Measurements from ENCODE around the gene TMPRSS6.

Gene TMPRSS6

DNA sequence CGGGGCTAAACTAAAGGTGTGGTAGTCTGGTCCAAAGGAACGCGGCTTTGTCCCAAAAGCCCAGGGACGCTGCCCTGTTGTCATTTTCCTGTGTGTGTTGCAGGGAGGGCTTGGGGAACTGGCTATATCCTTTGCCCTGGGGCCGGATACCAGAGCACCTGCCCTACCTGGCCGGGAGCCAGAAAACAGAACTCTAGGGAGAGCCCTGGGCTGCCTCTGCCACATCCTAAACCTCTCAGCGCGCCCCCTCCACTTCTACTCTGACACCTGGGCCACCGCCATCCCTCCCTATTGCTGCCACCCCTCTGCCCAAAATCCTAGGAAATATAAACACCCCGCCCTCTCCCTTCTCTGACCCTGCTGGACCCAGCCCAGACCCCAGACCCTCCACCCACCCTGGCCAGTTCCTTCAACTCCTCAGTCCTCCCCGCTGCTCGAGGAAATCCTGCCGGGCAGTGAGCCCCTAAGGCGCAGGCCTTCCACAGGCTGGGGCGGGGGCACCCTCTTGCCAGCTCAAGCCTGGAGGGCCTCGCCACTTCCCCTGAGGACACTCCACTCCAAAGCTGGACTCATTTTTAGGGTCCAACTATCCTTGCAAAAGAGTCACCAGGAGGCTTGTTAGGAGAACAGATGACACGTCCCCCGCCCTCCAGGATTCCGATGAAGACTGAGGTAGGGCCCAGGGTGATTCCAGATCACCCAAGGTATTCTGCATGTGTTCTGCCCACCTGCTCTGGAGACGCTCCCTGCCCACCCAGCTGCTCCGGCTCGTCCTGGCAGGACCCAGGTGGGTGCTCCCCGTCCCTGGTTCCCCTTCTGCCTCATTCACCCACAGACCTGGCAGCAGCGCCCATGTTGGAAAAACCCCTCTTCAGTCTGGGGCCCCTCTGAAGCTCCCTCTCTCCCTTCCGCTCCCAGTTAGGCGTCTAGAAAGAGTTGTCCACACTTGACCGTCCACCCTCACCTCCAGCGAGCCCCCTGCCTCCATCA is 45.8 kb downstream of the TMPRSS6 start:
- DNase-seq = peak; percentile 41

DNA sequence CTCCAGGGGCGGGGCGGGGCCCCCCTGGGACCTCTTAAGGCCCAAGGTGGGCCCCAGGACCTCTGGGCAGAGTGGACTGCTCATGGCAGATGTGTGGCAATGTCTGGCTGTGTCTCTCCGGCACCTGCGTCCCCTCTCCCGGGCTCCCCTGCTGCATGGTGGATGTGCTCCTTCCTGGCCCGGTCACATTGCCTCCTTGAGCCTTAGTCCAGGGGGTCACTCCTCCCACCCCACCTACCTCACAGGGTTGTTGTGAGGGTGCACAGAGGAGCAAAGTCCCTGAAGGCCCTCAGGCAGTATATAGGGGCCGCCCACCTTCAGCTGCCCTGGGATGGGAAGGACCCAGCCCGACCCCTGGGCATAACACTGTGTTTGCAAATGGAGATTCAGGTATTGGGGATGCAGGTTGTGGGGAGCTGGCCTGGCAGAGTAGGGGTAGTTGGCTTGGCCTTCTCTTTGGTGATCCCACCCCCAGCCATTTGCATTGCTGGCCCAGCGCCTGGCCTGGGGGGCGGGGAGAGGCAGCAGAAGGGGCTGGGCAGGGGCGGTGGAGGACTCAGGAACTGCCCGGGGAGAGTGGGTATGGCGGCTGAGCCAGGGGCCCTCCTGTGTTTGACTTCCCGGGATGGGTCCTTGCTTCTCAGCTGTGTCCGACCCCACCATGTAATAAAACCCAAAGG is 46.7 kb downstream of the TMPRSS6 start:
- DNase-seq = no peak

DNA sequence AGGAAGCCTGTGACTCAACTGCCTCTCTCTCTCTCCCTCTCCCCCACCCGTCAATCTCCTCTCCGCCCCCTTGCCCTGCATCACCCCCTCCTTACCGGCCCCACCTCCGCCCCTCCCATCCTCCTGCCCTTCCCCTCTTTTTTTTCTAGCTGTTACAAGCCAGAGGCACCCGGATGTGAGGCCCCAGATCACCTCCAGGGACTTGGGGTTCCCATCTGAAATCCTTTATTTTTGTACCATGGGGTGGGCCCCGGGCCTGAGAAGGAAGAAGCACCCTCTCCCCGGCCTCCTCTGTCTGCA is 47.2 kb downstream of the TMPRSS6 start:
- no peak for DNase-seq

DNA sequence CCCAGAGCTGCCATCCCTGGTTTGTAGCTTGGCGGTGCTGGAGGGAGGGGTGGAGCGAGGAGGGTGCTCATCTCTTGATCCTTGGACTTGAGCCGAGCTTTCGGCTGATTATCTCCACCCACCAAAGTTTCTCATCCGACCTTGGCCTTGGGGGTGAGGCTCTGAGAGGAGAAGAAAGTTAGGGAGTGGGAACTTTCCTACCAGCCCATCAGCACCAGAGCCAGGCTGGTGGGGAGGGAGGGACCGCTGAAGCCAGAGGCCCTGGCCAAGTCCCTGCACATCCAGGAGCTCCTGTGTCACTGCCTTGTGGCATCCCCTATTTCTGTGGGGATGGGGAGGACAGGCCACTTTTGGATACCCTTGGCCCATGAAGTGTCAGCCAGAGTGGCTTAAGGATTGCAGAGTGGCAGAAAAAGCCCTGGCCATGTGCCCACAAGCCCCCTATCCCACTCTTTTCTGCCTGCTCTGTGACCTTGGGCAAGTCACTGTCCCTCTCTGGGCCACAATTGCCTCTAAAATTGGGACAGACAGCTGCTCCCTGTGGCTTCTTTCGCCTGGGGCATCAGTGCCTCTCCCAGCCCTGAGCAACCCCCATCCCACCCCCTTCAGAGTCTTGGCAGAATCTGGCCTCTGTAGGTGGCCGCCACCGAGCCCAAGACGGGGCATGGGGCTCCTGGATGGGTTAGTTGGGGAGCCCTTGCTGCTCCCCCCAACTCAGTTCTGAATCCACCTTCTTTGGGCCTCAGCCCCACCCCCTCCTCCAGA is 47.7 kb downstream of the TMPRSS6 start:
- no peak for DNase-seq

DNA sequence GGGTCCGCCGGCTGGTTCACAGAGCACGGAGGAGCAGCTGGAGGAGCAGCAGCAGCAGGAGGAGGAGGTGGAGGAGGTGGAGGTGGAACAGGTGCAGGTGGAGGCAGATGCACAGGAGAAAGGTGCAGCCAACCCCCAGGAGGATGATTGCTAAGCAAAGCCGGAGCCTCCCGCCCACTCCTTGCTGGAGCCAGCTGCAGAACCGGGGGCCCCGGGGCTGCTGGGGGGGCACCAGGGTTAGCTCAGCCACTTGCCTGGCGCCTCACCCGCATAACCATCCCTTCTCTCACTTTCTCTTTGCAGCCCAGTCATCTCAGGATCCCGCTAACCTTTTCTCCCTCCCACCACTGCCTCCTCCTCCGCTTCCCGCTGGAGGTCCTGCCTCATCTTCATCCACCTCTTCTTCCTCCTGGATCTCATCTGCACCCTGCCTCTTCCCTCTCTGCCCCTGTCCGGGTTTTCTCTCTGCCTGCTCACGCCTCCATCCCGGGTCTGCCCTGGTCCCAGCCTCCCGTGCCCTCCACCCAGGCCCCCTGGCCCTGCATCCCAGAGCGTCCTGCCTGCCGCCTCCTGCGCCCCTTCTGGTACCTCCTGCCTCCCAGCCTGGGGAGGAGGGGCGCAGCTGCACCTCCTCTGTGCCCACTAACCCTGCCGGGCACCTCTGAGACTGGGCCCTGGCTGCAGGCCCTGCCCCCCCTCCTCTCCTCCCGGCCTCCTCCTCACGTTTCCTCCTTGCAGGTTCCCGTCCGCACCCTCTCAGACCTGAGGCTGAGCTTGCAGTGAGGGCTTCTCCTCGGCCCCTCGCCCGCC is 48.5 kb downstream of the TMPRSS6 start:
- no peak for DNase-seq

DNA sequence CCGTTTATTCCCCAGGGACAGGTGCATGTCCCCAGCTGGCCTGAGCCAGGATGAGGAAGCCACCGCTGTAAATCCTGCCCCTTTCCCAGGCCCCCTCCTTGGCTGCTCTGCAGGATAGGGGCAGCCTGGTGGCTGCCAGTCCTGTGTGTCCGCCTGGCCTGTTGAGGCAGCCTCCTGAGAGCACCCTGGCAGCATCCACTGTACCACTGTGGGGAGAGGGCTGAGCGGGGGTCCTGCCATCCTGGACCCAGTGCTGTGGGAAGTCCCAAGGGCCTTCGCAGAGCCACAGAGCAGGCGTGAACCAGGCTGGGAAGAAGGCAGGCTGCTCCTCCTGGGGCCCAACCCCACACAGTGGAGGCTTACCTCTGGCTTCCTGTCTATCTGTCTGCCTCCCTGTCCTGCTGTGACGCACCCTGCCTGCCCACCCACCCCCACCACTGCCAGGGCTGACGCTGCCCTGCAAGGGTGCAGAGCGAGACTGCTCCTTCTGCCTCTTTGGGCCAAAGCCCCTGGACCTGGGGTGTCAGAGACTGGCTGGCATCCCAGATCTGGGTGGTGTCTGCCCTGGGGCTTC is 49.5 kb downstream of the TMPRSS6 start:
- no peak for DNase-seq

DNA sequence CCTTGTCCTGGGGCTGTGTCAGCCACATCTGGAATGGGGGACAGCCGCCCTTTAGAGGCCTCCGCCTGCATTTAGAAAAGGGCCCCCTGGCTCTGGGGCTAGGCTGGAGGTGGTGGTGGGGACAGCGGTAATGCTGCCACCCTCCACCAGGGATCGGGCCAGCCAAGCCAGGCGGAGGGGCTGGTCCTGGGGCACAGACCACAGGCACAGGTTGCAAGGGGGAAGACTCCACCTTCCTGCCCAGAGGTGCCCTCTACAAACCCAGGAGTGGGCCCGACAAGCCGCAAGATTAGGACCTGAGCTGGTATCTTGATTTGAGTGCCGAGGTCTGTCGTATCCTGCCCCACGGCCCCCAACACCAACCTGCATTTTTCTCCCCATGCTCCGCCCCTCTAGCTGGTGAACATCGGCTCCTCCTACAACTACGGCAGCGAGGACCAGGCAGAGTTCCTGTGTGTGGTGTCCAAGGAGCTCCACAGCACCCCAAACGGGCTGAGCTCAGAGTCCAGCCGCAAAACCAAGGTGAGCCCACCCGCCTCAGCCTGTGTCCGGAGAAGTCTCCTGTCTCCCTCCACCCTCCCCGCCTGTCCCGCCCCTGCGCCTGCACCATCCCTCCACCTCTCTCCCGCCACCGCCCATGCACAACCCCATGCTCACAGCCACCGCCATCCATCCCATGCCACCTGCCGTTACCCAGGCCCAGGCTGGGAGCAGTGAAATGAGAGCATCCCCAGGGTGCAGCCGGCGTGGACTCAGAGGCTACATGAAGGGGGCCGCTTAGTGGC is 50.4 kb downstream of the TMPRSS6 start:
- no peak for DNase-seq

DNA sequence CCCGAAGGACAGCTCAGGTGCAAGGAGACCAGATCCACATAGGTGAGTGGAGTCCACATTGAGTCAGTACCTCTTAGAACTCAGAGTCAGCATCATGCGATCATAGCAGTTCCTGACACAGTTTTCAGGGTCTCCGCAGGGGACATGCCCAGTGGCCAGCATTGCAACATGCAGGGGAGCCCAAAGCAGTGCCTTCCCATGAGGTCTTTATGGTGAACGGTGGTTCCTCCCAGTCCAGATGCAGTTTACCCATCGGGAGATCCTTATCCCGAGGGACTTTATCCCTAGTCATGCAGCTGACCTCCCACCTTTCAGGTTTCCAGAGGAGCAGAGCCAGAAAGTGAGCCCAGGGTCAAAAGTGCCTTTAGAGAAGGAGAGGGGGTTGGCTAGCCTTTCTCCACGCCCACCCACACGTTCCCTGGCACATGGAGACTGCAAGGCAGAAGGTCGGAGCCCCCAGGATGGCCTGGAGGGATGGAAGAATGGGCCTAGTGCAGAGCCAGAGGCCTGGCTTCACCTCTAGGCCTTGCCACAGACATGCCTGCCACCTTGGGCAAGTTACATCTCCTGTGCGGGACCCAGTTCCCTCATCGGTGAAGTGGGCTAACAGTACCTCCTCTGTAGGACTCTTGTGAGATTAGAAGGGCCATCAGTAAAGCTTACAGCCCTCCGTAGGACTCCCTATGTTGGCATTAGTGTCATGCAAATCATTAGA is 51.6 kb downstream of the TMPRSS6 start:
- DNase-seq = no peak

DNA sequence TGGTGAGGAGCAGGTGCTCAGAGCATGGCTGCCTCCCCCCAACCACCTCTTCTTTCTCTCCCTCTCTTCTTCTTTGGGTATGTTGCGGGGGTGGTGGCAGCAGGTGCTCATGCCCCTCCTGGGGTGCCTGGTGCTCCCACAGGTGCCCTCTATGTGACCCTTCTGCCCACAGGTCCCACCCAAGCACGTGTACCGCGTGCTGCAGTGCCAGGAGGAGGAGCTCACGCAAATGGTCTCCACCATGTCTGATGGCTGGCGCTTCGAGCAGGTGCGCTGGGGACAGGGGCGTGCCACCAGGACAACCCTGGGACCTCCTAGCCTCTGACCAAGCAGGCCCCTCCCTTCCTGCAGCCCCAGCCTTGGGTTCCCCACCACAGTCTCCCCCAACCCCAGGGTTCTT is 52.3 kb downstream of the TMPRSS6 start:
- DNase-seq = no peak

DNA sequence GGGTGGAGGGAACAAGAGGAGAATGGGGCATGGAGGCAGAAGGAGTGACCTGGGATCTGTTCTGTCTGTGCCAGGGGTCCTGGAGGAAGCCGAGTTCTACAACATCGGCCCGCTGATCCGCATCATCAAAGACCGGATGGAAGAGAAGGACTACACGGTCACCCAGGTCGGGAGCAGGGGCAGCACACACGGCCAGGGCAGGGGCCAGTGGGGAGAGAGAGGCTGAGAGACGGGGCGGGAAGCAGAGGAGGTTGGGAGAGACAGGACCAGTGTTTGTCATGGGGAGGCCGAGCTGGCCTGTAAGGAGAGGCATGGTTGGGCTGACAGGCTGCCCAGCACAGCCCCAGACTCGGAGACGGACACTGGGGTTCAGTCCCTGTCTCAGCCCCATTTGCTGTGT is 53.3 kb downstream of the TMPRSS6 start:
- DNase-seq = no peak

DNA sequence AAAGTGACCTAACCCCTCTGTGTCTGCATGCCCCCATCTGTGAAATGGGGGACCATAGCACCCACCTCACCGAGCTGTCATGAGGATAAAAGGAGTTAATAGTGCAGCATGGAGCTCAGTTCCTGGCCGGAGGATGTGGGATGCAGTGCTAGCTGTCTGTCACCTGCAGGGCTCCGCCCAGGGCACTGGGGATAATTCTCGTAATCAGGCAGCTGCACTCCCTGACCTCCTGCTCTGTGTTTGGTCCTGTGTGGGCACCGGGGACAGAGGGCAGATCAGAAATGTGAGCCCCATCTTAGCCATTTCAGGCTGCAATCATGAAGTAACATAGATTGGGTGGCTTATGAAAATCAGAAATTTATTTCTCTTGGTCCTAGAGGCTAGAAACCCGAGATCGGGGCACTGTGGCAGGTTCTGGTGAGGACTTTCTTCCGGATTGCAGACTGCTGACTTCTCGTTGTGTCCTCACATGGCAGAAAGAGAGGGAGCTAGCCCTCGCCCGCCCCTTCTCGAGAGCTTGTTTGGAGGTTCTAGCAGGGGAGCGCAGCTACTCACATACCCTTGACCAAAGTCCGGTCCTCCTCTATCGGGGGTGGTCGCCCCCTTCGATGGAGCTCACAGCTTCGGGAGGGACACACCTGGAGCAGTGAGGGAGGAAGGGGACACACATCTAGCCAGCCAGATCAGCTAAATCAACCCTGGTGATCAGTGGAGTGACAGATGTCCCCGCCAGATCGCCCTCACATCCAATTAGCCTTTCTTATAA is 54.7 kb downstream of the TMPRSS6 start:
- no peak for DNase-seq

DNA sequence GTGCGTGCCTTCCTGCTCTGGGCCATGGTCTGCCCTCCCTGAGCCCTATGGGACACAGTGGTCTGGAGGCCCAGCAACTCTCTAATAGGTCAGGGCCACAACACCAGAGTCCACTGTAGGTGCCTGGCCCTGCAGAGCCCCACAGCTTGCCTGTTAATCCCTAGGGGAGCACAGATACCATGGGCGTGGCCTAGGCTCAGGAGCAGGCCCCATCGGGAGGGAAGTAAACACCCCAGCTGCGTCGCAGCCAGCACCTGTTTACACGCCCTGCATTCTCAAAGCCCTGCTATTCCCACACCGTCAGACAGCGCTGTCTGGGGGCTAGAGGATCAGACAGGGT is 55.5 kb downstream of the TMPRSS6 start:
- no peak for DNase-seq

DNA sequence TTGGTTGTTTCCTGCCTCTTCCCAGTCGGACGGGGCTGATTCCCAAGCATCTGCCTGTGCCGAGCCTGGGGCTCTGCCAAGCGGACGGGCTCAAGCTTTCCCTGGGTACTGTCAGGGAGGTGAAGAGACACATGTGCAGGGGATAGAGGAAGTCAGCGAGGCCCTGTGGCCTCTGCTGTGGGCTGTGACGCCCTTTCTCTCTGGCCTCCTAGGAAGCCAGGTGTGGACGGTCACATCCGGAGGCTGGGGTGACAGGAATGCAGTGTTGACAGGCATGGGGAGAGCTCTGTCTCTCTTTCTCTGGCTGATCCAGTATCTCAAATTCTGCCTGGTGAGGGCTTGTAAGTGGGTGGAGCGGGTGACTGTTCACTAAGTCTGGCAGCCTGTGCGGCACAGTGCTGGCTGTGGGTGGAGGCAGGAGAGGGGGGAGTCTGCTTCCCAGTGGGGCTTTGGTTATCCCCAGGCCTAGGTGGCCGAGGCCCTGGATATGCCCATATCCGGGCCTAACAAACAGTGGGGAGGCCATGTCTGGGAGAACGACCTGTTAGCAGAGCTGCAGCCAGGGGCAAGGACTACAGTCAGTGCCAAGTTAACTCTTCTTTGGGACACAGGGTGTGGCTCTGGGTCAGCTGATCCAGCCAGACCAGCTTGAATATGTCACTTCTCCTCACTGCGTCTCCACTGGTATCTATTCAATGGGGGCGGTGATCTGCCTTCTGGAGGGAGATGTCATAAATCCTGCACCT is 56.0 kb downstream of the TMPRSS6 start:
- DNase-seq = no peak

DNA sequence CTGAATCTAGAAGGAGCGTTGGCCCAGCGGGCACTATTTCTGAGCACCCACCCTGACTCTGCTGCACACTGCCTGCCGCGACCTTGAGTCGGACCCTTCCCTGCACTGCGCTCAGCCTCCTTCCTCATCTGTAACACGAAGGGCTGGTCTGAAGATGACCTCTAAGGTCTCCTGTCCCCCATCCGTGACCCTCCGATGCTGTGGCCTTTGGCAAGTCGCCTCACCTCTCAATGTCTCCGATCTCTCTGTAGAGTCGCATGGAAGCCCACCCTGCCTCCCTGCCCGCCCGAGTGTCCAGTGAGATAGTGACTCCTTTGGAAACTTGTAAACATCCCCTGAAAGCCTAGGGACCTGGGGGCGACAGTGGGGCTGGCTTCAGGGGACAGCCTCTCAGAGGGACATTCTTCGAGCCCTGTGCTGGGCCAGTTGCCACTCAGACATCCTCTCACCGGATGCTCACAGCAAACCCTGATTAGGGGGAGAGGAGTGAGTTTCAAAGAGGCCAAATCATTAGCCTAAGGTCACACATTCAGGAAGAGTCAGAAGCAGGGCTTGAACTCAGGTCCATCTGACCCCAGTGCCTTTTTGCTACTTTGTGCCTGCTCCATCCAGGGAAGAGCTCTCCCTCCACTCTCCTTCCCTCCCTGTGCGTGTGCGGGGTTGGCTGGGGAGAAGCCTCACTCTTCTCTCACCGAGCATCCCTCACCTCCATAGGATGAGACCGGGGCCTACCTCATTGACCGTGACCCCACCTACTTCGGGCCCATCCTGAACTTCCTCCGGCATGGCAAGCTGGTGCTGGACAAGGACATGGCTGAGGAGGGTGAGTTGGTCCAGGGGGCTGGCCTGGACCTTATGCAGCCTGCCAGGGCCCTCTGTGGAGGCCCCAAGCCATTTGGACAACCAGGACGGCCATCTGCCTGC is 56.9 kb downstream of the TMPRSS6 start:
- DNase-seq = no peak

DNA sequence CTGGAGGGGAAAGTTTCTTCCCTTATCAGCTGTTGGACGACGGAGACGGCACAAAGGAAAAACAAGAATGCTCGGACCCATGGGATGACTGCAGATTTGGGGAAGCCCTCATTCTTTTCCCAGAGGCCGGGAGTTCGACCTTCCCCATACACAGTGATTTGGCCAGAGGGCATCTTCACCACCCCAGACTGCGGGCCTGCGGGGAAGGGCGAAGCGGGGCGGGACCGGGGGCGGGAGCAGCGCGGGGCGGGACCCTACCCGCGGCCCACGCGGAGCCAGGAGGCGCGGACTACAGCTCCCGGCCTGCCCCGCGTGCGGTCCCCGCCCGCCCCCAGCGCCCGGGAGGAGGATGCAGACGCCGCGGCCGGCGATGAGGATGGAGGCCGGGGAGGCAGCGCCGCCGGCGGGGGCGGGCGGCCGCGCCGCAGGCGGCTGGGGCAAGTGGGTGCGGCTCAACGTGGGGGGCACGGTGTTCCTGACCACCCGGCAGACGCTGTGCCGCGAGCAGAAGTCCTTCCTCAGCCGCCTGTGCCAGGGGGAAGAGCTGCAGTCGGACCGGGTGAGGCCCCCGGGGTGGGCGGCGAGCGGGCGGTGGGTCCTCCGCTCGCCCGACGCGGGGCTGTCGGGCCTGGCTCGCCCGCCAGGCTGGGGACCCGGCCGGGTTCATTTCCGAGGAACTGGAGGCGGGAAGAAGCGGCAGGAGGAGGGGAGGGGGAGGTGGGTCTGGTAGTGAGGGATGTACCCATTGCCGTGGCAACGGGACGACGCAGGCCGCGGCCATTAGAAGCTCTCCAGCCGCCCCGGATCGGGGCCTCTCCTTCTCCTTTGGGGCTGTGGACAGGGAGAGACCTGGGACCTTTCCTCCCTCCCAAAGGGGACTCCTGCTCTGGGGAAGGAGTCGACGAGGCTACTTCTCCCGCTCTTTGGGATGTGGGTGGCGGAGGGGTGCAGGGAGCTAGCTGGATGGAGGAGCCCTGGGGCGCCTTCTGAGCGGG is 57.8 kb downstream of the TMPRSS6 start, which contains the start of gene KCTD17:
Gene KCTD17, plus strand, starts transcription at position 352 of the 995 bp plus-strand sequence. Its CDS starts 19 bp downstream, at position 371.
- DNase-seq = no peak

DNA sequence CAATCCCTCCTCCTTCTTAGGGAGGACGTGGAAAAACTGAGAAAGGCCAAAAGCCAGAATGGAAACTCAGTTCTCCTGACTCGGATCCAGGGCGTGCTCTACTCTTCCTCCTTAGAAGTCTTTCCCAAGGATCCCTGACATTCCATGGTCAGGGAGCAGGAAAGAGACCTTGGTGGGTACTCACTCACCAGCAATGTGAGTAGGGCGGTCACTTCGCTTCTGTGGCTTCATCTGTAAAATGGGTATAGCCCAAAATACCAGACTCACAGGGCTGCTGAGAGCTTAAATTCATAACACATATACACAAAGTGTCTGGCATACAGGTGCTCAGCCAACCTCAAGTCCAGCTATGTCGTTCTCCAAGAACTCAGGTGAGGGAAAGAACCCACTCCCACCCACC is 58.6 kb downstream of the TMPRSS6 start:
- no peak for DNase-seq

DNA sequence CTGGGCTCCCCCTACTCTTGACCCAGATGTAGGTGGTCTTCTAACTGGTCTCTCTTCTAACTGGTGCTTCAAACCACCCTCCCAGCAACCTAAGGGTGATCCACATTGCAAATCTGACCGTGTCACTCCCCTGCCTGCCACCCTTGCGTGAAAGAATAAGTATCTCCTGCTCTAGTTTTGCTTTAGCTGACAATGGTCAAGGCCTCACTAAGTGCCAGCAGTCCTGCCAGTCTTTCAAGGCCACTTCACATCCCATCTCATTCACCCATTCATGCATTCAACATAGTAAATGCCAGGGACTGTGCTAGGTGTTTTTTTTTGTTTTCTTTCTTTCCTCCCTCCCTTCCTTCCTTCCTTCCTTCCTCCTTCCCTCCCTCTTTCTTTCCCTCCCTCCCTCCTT is 60.3 kb downstream of the TMPRSS6 start:
- no peak for DNase-seq
